Hepatic stellate cell (primary cell): ENCODE results near the gene PPP3R1.

ENCODE experiments used
- DNase-seq: peaks from one replicate; pipeline ENCODE4 v3.0.0; 2011; ENCODE audit warnings: low spot score

The PPP3R1 gene

GRCh38 chr2:68258851-68259250, 6.5 kb upstream of the PPP3R1 start:
- DNase-seq, result peak; percentile 54

GRCh38 chr2:68256093-68256450, 3.7 kb upstream of the PPP3R1 start:
- peak; percentile 61 for DNase-seq

- no peak for DNase-seq
Observed at GRCh38 chr2:68253219-68254068, 1.1 kb upstream of the PPP3R1 start.

DNA sequence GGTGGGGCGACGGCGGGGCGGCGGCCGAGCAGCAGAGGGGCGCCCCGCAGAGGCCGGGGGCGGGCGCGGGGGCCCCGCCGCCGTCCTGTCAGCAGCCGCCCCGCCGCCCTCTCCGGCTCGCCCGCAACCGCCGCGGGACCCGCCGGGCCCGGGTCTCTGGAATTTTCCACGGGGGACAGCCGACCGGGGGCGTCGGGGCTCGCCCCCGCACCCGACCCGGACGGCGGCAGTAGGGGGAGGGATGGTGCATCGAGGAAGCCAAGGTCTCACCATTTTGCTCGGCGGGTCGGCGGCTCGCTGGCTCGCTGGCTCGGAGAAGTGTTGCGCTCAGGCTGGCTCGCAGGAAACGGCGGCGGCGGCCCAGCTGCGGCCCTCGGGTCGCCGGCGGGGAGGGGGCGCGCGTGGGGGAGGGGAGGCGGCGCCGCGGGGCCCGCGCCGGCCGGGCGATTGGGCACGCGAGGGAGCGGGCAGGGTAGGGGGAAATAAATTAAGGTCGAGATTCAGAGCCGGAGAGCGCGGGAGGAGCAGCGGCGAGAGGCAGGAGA, 405 bp downstream of the PPP3R1 start:
- no peak for DNase-seq

DNA sequence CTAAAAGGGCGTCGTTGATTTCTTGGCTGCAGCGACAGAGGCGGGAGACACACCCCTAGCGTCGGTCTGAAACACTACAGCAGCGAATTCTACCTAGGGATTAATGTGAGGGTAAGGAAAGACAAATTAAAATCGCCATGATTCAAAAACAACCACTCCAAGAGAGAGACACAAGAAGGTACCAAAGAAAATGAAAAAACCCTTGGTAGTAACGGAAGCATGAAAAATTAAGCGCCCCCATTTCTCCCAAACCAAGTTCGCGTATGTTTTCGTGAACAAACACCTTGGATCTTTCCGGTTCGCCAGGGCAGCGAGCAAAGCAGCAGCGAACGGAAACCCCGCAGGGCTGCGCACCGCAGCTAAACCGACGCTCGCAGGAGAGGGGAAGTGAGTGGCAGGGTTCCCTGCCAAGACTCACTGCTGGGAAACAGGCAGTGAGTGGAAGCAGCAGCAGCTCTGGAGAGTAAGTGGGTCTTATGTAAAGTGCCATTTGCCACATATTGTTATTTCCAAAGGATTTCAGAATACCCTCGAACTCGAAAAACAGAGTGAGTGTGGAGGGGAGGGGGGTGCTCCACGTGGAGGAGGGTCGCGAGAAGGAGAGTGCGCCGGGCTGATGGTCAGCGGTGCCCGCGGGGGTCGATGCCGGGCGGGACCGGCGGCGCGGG, 1.0 kb downstream of the PPP3R1 start:
- peak; percentile 52 for DNase-seq

- no peak for DNase-seq
Observed at GRCh38 chr2:68250652-68251186, 1.6 kb downstream of the PPP3R1 start.

DNA sequence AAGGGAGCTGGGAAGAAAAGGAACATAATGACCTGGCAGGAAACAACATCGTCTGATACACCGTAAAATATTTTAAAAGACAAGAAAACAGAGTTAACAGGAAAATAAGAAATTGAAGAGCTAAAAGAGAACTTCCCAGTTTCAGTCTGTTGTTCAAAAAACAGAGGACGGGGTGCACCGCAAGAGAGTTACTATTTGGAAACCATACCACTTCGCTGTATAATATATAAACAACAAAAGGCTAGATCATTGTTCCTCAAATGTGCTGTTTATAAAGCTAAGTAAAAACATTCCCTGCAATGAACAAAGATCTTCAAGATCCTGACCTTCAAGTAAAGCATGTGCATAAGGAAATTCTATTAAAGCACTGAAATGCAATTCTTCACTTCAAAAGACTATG, 2.1 kb downstream of the PPP3R1 start:
- no peak for DNase-seq

- DNase-seq, result no peak
Observed at GRCh38 chr2:68248806-68249205, 3.5 kb downstream of the PPP3R1 start.

- DNase-seq, result no peak
Observed at GRCh38 chr2:68248361-68248760, 4.0 kb downstream of the PPP3R1 start.

- no peak for DNase-seq
Observed at GRCh38 chr2:68246396-68246795, 5.9 kb downstream of the PPP3R1 start.

DNA sequence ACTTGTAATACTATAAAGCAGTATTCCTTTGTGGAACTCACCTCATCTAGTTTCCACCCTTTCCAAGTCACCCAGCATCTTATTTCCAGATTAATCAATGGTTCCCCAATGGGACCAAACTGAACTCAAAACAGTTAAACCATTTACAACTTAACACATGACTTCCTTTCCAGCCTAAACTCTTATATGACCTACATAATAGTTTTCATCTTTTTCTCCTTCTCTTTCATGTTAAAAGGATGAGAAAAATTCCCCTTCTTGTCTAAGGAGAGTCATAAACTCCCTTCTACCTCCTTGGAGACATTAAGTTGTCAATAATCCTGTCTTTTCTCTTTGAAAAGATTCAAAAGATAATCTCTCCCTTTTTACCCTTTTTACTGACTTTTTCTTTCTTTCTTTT, 6.7 kb downstream of the PPP3R1 start:
- DNase-seq, result no peak

DNA sequence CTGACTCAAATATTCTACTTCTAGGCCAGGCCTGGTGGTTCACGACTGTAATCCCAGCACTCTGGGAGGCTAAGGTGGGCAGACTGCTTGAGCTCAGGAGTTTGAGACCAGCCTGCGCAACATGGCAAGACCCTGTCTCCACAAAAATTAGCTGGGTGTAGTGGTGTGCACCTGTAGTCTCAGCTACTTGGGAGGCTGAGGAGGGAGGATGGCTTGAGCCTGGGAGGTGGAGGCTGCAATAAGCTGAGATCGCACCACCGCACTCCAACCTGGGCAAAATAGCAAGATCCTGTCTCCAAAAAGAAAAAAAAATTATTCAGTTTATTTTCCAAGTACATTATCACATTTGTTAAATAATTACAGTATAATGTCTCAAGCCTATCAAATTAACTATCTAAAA, 7.3 kb downstream of the PPP3R1 start:
- DNase-seq, result no peak

DNA sequence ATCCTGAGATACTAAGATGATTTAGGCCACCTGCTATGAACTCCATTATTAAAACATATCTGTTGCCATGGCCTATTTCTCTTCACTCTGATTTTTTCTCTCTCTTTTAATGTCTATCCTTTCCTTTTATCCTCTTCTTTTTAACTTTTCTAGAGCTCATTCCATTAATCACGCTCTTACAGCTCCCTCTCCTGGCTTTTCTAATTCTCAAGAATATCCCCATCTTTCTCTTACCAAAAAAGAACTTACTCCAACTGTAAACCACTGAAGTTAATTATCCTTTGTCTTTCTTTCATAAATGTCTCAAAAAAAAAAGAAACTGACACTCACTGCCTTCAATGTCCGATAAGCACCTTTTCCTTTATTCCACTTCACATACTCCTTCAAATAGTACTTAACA, 7.9 kb downstream of the PPP3R1 start:
- DNase-seq, result no peak

- no peak for DNase-seq
Observed at GRCh38 chr2:68241732-68242131, 10.6 kb downstream of the PPP3R1 start.

GRCh38 chr2:68240446-68240845, 11.9 kb downstream of the PPP3R1 start:
- DNase-seq, result no peak

- DNase-seq, result no peak
Observed at GRCh38 chr2:68238955-68239822, 13.1 kb downstream of the PPP3R1 start.

- no peak for DNase-seq
Observed at GRCh38 chr2:68237976-68238580, 14.3 kb downstream of the PPP3R1 start.

- no peak for DNase-seq
Observed at GRCh38 chr2:68237404-68237803, 14.9 kb downstream of the PPP3R1 start.

DNA sequence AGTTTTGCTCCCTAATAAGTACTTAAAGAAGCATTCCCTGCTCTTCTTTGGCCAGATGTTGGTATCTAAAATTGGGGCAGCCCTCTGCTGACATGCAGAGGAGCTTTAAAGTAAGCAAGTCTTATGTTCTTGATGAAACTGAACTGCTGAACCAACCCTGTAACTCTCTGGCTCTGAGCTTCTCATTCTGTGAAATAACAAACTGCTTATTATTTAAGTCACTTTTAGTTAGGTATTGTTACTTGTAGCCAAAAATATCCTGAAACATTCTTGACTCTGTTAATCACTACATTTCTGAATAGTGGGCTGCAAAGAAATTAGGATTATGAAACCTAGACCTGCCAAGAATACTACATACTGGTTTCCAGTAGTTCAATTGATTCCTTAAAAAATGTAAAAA, 15.5 kb downstream of the PPP3R1 start:
- DNase-seq, result no peak

- DNase-seq, result no peak
Observed at GRCh38 chr2:68236103-68236734, 16.1 kb downstream of the PPP3R1 start.

DNA sequence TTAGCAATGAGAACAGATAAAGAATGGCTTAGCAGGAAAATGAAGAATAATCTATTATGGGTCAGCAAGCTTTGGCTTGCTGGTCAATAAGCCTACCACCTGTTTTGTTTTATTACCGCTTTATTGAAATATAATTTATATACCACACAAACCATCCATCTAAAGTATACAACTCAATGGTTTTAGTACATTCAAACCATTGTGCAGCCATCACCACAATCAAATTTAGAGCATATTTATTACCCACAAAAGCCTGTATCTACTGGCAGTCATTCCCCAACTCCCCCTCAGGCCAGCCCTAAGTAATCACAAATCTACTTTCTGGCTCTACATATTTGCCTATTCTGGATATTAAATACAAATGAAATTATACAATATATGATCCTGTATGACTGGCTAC, 17.2 kb downstream of the PPP3R1 start:
- no peak for DNase-seq
